ENCODE measurements around the gene PCDH9. TPM values are rescaled to one million over a fixed set of nuclear protein-coding genes. Genes with fewer than 3 reads are reported as not detected.

PCDH9 gene
- total RNA-seq, 6 donors from 2014 or later = 3.1 to 19.4 (median 7.8) TPM

DNA sequence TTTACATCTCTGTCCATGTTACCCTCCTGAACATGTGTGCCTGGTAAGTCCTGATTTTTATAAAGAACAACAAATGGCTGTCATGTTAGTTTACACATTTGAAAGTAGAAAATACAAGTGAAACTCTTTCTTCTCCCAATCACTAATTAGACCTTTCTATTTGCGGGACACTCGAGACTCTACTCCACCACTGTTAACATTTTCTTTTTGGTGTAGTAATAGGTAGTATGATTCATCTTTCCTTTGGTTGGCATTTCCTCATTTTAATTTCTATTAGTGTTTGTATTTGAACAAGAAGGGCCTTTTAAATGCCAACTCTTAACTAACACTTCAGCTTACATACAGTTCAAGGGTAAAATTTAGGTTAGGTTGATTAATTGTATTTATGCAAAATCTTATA, 371.1 kb downstream of the PCDH9 start:
- Histone ChIP-seq H3K4me1 (peaks cover 0 to 10% (median 4%) of the 10 kb centered on the region in 4 donors), H3K27me3 (no peaks in the 10 kb centered on the region), H3K36me3 (no peaks in the 10 kb centered on the region), H3K27ac (no peak overlapping the region), H3K9me3 (no peaks in the 10 kb centered on the region), H3K4me3 (no peak overlapping the region)
- no peak for DNase-seq
- 54 to 70% methylated on average over 2 of the region's 2 CpGs for WGBS, 2 donors
- TF ChIP-seq, protein P1, sequence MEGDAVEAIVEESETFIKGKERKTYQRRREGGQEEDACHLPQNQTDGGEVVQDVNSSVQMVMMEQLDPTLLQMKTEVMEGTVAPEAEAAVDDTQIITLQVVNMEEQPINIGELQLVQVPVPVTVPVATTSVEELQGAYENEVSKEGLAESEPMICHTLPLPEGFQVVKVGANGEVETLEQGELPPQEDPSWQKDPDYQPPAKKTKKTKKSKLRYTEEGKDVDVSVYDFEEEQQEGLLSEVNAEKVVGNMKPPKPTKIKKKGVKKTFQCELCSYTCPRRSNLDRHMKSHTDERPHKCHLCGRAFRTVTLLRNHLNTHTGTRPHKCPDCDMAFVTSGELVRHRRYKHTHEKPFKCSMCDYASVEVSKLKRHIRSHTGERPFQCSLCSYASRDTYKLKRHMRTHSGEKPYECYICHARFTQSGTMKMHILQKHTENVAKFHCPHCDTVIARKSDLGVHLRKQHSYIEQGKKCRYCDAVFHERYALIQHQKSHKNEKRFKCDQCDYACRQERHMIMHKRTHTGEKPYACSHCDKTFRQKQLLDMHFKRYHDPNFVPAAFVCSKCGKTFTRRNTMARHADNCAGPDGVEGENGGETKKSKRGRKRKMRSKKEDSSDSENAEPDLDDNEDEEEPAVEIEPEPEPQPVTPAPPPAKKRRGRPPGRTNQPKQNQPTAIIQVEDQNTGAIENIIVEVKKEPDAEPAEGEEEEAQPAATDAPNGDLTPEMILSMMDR (IDR thresholded peaks at IDR 0.05) = no peak
- TF ChIP-seq EP300 (IDR thresholded peaks at IDR 0.05) (no peak), POLR2AphosphoS5 (IDR thresholded peaks at IDR 0.05) (no peak), POLR2A (IDR thresholded peaks at IDR 0.05) (no peak)
- ATAC-seq (ENCODE audit: low FRiP score in 2 of 2) = no peak

DNA sequence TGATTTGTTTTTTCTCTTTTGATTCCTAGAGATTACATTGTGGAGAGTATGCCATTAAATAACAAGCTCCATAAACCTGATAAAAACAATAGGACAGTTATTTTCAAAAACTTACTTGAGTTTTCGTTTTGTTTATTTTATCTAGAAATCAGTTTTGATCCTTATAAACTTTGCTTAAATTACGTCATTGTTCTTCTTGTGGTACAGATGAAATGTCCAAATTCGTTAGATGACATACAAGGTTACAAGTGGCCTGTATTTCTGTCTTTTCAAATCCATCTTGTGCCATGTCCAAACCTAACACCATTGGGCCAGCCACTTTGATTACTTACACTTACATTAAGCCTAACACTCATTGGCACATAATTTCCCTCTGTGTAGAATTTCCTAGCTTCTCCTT, 372.0 kb downstream of the PCDH9 start:
- Histone ChIP-seq H3K9me3 (no peaks in the 10 kb centered on the region), H3K27me3 (no peaks in the 10 kb centered on the region), H3K4me3 (no peak overlapping the region), H3K27ac (no peak overlapping the region), H3K4me1 (peaks cover 0 to 10% (median 4%) of the 10 kb centered on the region in 4 donors), H3K36me3 (no peaks in the 10 kb centered on the region)
- 72 to 82% methylated on average over 3 of the region's 3 CpGs for WGBS, 2 donors
- ATAC-seq (ENCODE audit: low FRiP score in 2 of 2) (no peak), DNase-seq (no peak)
- TF ChIP-seq, protein P1 (IDR thresholded peaks at IDR 0.05) = no peak
- TF ChIP-seq EP300 (IDR thresholded peaks at IDR 0.05) (no peak), POLR2A (IDR thresholded peaks at IDR 0.05) (no peak), POLR2AphosphoS5 (IDR thresholded peaks at IDR 0.05) (no peak)

GRCh38 chr13:66855131-66855530, 375.0 kb downstream of the PCDH9 start:
- Histone ChIP-seq H3K27me3 (no peaks in the 10 kb centered on the region), H3K9me3 (no peaks in the 10 kb centered on the region), H3K4me3 (no peak overlapping the region), H3K4me1 (peaks cover 0 to 3% (median under 1%) of the 10 kb centered on the region in 4 donors), H3K27ac (no peak overlapping the region), H3K36me3 (no peaks in the 10 kb centered on the region)
- WGBS, 2 donors = 54 to 57% methylated on average over 1 of the region's 1 CpG
- no peak for ATAC-seq (ENCODE audit: low FRiP score in 2 of 2)
- DNase-seq = no peak
- TF ChIP-seq POLR2AphosphoS5 (IDR thresholded peaks at IDR 0.05) = no peak
- no peak for TF ChIP-seq EP300 (IDR thresholded peaks at IDR 0.05)
- no peak for TF ChIP-seq POLR2A (IDR thresholded peaks at IDR 0.05)
- TF ChIP-seq, protein P1 (IDR thresholded peaks at IDR 0.05) = no peak

DNA sequence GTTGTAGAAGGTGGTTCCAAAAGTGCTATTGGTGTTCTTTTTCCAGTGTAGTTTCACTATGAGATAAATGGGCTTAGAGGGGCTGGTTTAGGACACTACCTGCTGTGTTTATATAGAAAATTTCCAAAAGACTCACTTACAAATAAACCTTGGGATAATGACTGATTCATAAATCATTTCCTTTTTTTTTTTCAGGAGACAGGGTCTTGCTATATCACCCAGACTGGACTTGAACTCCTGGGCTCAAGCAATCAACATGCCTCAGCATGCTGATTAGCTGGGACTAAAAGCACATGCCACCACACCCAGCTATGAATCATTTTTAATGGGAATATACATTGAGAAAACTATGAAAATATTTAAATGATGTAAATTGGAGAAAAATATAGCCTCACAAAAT, 376.6 kb downstream of the PCDH9 start:
- no peak overlapping the region for H3K27ac ChIP-seq
- no peak overlapping the region for H3K4me3 ChIP-seq
- no peak for DNase-seq
- H3K27me3 ChIP-seq = no peaks in the 10 kb centered on the region
- no peaks in the 10 kb centered on the region for H3K9me3 ChIP-seq
- no peaks in the 10 kb centered on the region for H3K4me1 ChIP-seq
- TF ChIP-seq, protein P1 (IDR thresholded peaks at IDR 0.05) = no peak
- TF ChIP-seq EP300 (IDR thresholded peaks at IDR 0.05) (no peak), POLR2A (IDR thresholded peaks at IDR 0.05) (no peak), POLR2AphosphoS5 (IDR thresholded peaks at IDR 0.05) (no peak)
- no peak for ATAC-seq (ENCODE audit: low FRiP score in 2 of 2)
- H3K36me3 ChIP-seq = no peaks in the 10 kb centered on the region

- H3K4me3 ChIP-seq = no peak overlapping the region
- WGBS, 2 donors = 81 to 86% methylated on average over 4 of the region's 4 CpGs
- no peak for DNase-seq
- no peak overlapping the region for H3K27ac ChIP-seq
- no peak for ATAC-seq (ENCODE audit: low FRiP score in 2 of 2)
- no peaks in the 10 kb centered on the region for H3K9me3 ChIP-seq
- H3K27me3 ChIP-seq = no peaks in the 10 kb centered on the region
- no peak for TF ChIP-seq EP300 (IDR thresholded peaks at IDR 0.05)
- no peak for TF ChIP-seq POLR2A (IDR thresholded peaks at IDR 0.05)
- TF ChIP-seq POLR2AphosphoS5 (IDR thresholded peaks at IDR 0.05) = no peak
- TF ChIP-seq, protein P1 (IDR thresholded peaks at IDR 0.05) = no peak
- H3K4me1 ChIP-seq = no peaks in the 10 kb centered on the region
- H3K36me3 ChIP-seq = no peaks in the 10 kb centered on the region
These were observed 380.4 kb downstream of the PCDH9 start for GRCh38 chr13:66849706-66850105.

Measured in upper lobe of left lung (tissue), 6 donors.